Measurements from ENCODE around the gene YWHAG. TPM values are rescaled to one million over a fixed set of nuclear protein-coding genes. Genes with fewer than 3 reads are reported as not detected.
A peak's percentile ranks its signal among the peaks of the same experiment; 100 is the strongest.
"Not testable (repeated sequence)": the region's sequence is repeated elsewhere in the genome, so short reads cannot be mapped to it uniquely, and the experiment has no call there.

YWHAG gene
- total RNA-seq, 4 donors from 2014 or later: 47.4 to 67.6 (median 65.8) TPM

DNA sequence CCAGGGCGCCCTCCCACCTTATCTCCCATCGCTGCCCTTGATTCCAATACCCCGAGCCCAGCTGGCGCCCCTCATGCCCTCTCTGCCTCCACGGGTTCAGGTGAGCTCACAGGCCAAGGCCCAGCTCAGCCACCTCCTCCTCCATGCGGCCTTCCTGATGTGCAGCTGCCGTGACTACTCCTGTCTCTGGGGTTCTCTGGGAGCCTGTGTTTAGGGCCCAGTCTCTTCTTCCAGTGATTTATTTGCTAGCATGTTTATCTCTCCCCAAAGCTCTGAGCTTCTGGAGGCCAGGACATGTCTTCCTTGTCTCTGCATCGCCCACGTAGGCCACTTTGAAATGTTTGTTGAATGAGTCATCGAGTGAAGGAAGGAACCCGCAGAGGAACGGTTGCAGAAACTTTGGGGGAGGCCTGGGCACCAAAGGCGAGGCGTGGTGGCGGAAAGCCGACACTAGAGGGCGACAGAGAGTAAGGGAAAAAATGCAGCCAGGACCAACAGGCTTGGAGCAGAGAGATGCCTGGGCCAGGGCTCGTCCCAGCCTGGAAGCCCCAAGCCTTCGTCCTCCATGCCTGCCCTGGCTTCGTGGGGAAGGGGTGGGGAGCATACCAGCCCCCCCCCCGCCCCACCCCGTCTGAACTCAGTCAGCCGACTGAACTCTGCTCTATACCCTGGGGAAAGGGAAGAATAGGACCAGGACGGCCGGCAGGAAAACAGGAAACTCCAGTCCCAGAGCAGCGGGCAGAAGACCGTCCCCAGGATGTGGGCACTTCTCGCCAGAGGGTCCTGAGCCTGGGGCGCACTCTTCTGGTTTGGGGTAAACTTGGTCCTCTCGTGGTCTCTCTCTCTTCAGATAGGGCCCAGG is 67.2 kb downstream of the YWHAG start:
- no peaks in the 10 kb centered on the region for H3K36me3 ChIP-seq
- no peak for TF ChIP-seq EP300 (IDR thresholded peaks at IDR 0.05)
- TF ChIP-seq, protein P1, sequence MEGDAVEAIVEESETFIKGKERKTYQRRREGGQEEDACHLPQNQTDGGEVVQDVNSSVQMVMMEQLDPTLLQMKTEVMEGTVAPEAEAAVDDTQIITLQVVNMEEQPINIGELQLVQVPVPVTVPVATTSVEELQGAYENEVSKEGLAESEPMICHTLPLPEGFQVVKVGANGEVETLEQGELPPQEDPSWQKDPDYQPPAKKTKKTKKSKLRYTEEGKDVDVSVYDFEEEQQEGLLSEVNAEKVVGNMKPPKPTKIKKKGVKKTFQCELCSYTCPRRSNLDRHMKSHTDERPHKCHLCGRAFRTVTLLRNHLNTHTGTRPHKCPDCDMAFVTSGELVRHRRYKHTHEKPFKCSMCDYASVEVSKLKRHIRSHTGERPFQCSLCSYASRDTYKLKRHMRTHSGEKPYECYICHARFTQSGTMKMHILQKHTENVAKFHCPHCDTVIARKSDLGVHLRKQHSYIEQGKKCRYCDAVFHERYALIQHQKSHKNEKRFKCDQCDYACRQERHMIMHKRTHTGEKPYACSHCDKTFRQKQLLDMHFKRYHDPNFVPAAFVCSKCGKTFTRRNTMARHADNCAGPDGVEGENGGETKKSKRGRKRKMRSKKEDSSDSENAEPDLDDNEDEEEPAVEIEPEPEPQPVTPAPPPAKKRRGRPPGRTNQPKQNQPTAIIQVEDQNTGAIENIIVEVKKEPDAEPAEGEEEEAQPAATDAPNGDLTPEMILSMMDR (IDR thresholded peaks at IDR 0.05): peak; percentile 95 to 100
- TF ChIP-seq POLR2AphosphoS5 (IDR thresholded peaks at IDR 0.05): peak; percentile 27 to 87 (median 72)
- no peak for TF ChIP-seq POLR2A (IDR thresholded peaks at IDR 0.05)
- peak overlapping the region; percentile 38 for H3K4me3 ChIP-seq
- WGBS: 12% methylated on average over 29 of the region's 30 CpGs
- H3K27ac ChIP-seq: peak overlapping the region; percentile 93
- no peaks in the 10 kb centered on the region for H3K9me3 ChIP-seq
- peak; percentile 95 to 97 for DNase-seq (ENCODE audit: low spot score in 2 of 2)
- H3K27me3 ChIP-seq: no peaks in the 10 kb centered on the region
- H3K4me1 ChIP-seq: peaks cover 69% of the 10 kb centered on the region

DNA sequence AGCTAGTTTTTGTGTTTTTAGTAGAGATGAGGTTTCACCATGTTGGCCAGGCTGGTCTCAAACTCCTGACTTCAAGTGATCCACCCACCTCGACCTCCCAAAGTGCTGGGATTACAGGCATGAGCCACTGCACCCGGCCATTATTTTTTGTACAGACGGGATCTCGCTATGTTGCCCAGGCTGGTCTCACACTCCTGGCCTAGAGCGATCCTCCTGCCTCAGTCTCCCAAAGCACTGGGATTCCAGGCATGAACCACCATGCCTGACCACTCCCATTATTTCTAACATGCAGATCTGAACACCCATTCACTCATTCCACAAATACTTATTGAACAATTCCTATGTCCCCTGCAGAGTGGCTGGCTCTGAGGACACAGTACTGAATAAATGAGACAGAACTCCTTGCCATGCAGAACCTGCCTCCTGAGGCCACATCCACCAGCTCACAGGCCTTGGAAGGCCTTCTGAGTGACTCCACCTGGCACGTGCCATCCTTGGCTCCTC is 67.9 kb downstream of the YWHAG start:
- 79% methylated on average over 6 of the region's 6 CpGs for WGBS
- not testable (repeated sequence) for H3K36me3 ChIP-seq; DNase-seq (ENCODE audit: low spot score in 2 of 2); H3K9me3 ChIP-seq; H3K27me3 ChIP-seq; H3K4me3 ChIP-seq
- Histone ChIP-seq H3K4me1 (peaks cover 62% of the 10 kb centered on the region), H3K27ac (peak overlapping the region; percentile 93)

DNA sequence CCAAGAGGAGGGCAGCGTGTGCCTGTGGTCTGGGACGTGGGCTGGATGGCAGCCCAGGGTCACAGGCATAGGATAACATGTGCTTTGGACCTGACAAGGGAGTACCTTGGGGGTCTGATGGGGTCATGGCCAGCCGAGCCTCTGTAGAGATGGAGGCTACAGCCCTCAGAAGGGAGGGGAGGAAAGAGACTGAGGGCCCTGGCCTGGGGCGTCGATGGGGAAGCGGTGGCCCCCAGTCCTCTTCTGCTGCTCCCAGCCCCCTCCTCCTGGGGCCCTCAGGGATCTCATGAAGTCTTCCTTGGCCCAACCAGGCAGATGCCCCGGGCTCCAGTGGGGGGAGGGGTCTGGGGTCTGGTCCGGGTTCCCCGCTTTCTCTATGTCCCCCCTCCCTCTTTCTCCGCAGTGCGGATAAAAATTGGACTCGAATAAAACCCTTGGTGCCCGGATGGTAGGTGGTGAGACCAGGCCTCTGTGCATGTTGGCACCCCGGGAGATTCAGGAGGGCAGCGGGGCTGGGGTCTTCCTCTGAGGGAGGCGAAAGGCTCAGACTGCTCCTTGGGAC is 71.9 kb downstream of the YWHAG start:
- no peaks in the 10 kb centered on the region for H3K36me3 ChIP-seq
- no peak overlapping the region for H3K4me3 ChIP-seq
- peaks cover 38% of the 10 kb centered on the region for H3K4me1 ChIP-seq
- TF ChIP-seq, protein P1 (IDR thresholded peaks at IDR 0.05): no peak
- TF ChIP-seq EP300 (IDR thresholded peaks at IDR 0.05): no peak
- no peak for TF ChIP-seq POLR2A (IDR thresholded peaks at IDR 0.05)
- no peak for TF ChIP-seq POLR2AphosphoS5 (IDR thresholded peaks at IDR 0.05)
- H3K9me3 ChIP-seq: no peaks in the 10 kb centered on the region
- H3K27me3 ChIP-seq: peaks cover 14% of the 10 kb centered on the region
- 84% methylated on average over 11 of the region's 16 CpGs for WGBS
- DNase-seq (ENCODE audit: low spot score in 2 of 2): no peak
- H3K27ac ChIP-seq: no peak overlapping the region

DNA sequence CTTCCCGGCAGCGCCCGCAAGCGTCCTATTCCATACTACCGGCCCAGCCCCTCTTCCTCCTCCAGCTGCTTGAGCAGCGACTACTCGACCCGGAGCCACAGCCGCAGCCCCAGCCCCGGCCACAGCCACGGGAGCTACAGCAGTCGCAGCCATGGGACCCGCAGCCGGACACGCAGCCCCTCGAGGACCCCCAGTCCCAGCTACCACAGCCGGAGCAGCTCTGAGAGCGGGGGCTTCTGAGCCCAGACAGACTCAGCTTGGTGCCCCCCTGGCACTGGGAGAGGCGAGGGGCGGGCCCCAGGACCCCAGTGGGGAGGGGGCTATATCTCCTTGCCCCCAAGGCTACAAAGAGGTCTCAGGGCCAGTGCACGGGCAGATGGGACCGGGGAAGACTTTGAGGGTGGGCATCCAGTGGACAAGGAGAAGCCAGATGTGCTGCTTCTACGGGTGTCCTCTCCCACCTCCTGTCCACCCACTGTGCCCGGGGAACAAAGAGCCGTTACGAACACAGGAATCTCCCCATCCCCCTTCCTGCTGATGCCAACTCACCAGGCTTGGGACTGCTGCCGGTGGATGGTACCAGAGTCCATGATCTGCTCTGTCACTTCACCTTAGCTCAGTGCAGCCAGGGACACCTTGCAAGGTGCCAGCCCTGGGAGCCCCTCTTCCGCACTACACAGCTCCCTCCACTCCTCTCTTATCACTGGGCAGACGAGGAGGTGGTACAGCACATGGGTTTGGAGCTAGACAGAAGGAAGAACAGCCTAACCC is 73.0 kb downstream of the YWHAG start:
- no peaks in the 10 kb centered on the region for H3K36me3 ChIP-seq
- peaks cover 36% of the 10 kb centered on the region for H3K4me1 ChIP-seq
- H3K27ac ChIP-seq: no peak overlapping the region
- H3K27me3 ChIP-seq: peaks cover 17% of the 10 kb centered on the region
- no peak for DNase-seq (ENCODE audit: low spot score in 2 of 2)
- 87% methylated on average over 12 of the region's 29 CpGs for WGBS
- TF ChIP-seq, protein P1 (IDR thresholded peaks at IDR 0.05): no peak
- no peak for TF ChIP-seq EP300 (IDR thresholded peaks at IDR 0.05)
- no peak for TF ChIP-seq POLR2A (IDR thresholded peaks at IDR 0.05)
- H3K9me3 ChIP-seq: no peaks in the 10 kb centered on the region
- no peak overlapping the region for H3K4me3 ChIP-seq

DNA sequence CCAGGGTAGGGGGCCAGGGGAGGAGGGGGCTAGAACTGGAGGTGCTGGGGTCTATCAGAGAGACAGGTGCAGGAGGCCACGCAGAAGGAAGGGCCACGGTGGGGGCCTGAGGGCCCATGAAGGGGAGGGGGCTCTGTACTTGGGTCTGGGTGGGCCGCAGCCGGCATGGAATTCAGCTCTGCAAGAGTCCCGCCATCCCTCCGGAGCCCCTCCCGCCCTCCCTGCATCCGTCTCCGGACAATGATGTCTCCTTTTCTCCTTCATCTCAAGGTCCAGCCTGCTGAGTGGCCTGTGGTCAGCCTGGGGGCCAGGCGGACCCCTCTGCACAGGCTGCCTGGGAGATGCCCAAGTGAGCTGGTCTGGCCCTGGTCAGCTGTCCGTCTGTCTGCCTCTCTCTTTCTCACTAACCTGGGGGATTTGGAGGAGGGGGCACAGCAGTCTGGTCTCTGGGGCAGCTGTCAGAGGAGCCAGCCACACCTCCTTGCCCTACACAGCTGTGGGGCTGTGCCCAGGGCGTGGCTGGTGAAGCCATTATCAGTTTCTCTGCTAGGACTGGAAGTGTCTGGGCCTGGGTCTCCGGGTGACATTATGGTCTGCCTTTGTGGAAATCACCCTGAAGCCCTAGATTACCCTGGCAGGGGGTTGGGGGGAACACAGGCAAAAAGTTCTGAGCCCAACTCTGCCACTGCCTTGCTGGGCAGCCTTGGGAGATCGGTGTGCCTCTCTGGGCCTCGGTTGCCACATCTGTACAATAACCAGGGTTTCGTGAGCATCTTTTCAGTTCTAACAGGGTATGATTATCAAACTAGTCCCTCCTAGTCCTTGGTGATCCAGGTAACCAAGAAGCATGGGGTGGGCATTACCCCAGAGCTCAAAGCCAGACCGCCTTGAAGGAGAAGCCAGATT is 75.3 kb downstream of the YWHAG start:
- peaks cover 24% of the 10 kb centered on the region for H3K4me1 ChIP-seq
- TF ChIP-seq POLR2AphosphoS5 (IDR thresholded peaks at IDR 0.05): no peak
- TF ChIP-seq, protein P1 (IDR thresholded peaks at IDR 0.05): no peak
- no peak for TF ChIP-seq POLR2A (IDR thresholded peaks at IDR 0.05)
- TF ChIP-seq EP300 (IDR thresholded peaks at IDR 0.05): no peak
- H3K27ac ChIP-seq: no peak overlapping the region
- no peaks in the 10 kb centered on the region for H3K36me3 ChIP-seq
- WGBS: 85% methylated on average over 6 of the region's 17 CpGs
- H3K4me3 ChIP-seq: peak overlapping the region; percentile 70
- H3K9me3 ChIP-seq: no peaks in the 10 kb centered on the region
- DNase-seq (ENCODE audit: low spot score in 2 of 2): no peak
- H3K27me3 ChIP-seq: peaks cover 20% of the 10 kb centered on the region
